ENCODE data around the gene KCMF1.

DNA sequence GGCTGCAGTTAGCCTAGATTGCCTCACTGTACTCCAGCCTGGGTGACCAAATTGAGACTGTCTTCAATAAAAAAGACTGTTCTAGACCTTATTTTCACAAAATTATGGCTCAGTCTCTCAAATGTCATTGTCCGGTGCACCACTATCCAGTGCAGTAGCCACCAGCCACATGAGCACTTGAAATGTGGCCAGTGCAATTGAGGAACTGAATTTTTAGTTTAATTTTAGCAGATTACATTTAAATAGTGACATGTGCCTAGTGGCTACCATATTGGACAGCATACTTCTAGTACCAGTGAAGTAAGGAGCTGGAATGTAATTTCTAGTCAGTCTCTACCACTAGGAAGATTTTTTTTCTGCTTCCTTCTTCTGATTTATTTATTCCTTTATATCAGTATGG lies 39.4 kb downstream of the KCMF1 start:
- TF ChIP-seq, protein P1, sequence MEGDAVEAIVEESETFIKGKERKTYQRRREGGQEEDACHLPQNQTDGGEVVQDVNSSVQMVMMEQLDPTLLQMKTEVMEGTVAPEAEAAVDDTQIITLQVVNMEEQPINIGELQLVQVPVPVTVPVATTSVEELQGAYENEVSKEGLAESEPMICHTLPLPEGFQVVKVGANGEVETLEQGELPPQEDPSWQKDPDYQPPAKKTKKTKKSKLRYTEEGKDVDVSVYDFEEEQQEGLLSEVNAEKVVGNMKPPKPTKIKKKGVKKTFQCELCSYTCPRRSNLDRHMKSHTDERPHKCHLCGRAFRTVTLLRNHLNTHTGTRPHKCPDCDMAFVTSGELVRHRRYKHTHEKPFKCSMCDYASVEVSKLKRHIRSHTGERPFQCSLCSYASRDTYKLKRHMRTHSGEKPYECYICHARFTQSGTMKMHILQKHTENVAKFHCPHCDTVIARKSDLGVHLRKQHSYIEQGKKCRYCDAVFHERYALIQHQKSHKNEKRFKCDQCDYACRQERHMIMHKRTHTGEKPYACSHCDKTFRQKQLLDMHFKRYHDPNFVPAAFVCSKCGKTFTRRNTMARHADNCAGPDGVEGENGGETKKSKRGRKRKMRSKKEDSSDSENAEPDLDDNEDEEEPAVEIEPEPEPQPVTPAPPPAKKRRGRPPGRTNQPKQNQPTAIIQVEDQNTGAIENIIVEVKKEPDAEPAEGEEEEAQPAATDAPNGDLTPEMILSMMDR (IDR thresholded peaks at IDR 0.05) = no peak
- no peak for TF ChIP-seq POLR2AphosphoS5 (IDR thresholded peaks at IDR 0.05; ENCODE audit: low read depth, low read length)
- TF ChIP-seq, protein P2, sequence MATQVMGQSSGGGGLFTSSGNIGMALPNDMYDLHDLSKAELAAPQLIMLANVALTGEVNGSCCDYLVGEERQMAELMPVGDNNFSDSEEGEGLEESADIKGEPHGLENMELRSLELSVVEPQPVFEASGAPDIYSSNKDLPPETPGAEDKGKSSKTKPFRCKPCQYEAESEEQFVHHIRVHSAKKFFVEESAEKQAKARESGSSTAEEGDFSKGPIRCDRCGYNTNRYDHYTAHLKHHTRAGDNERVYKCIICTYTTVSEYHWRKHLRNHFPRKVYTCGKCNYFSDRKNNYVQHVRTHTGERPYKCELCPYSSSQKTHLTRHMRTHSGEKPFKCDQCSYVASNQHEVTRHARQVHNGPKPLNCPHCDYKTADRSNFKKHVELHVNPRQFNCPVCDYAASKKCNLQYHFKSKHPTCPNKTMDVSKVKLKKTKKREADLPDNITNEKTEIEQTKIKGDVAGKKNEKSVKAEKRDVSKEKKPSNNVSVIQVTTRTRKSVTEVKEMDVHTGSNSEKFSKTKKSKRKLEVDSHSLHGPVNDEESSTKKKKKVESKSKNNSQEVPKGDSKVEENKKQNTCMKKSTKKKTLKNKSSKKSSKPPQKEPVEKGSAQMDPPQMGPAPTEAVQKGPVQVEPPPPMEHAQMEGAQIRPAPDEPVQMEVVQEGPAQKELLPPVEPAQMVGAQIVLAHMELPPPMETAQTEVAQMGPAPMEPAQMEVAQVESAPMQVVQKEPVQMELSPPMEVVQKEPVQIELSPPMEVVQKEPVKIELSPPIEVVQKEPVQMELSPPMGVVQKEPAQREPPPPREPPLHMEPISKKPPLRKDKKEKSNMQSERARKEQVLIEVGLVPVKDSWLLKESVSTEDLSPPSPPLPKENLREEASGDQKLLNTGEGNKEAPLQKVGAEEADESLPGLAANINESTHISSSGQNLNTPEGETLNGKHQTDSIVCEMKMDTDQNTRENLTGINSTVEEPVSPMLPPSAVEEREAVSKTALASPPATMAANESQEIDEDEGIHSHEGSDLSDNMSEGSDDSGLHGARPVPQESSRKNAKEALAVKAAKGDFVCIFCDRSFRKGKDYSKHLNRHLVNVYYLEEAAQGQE (IDR thresholded peaks at IDR 0.05; ENCODE audit: insufficient read depth in 1 of 2, low read depth in 2 of 2, low read length in 1 of 2) = no peak
